A549 treated with CpdA at 1 μM for 4 hours (cell line): Measurements from ENCODE around the gene TOM1L1. TPM values are rescaled to one million over a fixed set of nuclear protein-coding genes. Genes with fewer than 3 reads are reported as not detected.

ENCODE experiments used
- total RNA-seq: library from RNA; stranded (reverse); fragments of 200-300 nt; extraction: Qiagen RNA extraction; gene quantifications from 5 replicates; pipeline ENCODE4 v1.2.3, GENCODE V29; 2022; ENCODE audit warnings: low read depth

Gene TOM1L1
- 34.2 to 46.0 TPM (median 38.9 TPM) in 5 replicates for total RNA-seq

GRCh38 chr17:54900457-54901229, at the start of gene TOM1L1:
Gene TOM1L1 (plus strand): TSS chr17:54900852. CDS start chr17:54900866, 14 bp downstream.

GRCh38 chr17:54968262-54968987, 67.8 kb downstream of the TOM1L1 start, which contains the start of the genes COX11 and STXBP4:
Gene COX11 (minus strand): TSS chr17:54968654. CDS start chr17:54968646, 8 bp downstream.
Gene STXBP4 (plus strand): TSS chr17:54968765. CDS start chr17:54986220, 17,455 bp downstream.

Other genes with a start within 250 kb of the TOM1L1 start
- 78.0 to 136 TPM (median 92.0 TPM) in 5 replicates for gene COX11, start 67.8 kb downstream of the TOM1L1 start, total RNA-seq
- 3.4 to 11.5 TPM (median 4.8 TPM) in 5 replicates for gene STXBP4, start 67.9 kb downstream of the TOM1L1 start, total RNA-seq